ENCODE measurements around the gene RPAP3.

DNA sequence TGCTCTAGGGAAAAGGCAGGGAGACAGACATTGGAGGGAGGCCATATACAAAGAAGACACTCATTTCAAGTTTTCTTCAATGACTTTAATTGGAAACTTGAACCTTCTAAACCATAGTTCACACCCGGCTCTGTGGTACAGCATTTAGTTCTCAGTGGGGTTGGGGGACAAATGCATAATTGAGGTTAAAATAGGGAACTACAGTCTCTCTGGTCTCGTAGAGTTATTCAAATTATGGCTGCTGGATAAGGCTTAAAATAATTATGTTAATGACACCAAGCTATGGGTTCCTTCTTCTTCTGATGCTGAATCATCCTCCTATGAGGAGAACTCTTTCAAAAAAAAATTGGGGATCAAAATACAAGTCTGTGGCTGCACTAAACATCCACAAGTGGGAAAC lies 3.8 kb upstream of the RPAP3 start:
- TF ChIP-seq, protein P1, sequence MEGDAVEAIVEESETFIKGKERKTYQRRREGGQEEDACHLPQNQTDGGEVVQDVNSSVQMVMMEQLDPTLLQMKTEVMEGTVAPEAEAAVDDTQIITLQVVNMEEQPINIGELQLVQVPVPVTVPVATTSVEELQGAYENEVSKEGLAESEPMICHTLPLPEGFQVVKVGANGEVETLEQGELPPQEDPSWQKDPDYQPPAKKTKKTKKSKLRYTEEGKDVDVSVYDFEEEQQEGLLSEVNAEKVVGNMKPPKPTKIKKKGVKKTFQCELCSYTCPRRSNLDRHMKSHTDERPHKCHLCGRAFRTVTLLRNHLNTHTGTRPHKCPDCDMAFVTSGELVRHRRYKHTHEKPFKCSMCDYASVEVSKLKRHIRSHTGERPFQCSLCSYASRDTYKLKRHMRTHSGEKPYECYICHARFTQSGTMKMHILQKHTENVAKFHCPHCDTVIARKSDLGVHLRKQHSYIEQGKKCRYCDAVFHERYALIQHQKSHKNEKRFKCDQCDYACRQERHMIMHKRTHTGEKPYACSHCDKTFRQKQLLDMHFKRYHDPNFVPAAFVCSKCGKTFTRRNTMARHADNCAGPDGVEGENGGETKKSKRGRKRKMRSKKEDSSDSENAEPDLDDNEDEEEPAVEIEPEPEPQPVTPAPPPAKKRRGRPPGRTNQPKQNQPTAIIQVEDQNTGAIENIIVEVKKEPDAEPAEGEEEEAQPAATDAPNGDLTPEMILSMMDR (conservative IDR thresholded peaks at IDR 0.05; ENCODE audit: low read length) = no peak
- TF ChIP-seq EZH2phosphoT487 (IDR thresholded peaks at IDR 0.05; ENCODE audit: borderline replicate concordance) = no peak
